ENCODE data around the gene NIN. TPM values are rescaled to one million over a fixed set of nuclear protein-coding genes. Genes with fewer than 3 reads are reported as not detected.

The NIN gene
- total RNA-seq, 1 donor from 2014 or later = 29.5 TPM

DNA sequence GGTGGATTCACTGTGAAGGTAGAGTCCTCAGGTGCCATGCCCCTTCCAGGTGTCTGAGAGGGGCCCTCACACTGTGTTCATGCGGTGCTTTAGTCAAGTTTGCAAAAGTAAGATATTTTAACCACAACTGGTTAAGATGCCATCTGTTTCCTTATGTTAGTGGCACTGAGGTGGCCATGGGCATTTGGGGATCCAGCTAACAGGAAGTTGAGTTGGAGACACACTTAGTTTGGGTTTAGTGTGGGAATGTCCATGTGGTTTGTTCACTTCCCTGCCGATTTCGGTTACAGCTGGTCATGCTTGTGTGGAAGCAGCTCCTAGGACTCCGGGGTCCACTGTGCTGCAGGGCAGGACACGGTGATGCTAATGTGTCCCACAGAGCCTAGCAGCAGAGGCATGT lies 23.6 kb upstream of the NIN start:
- no peaks in the 10 kb centered on the region for H3K36me3 ChIP-seq
- no peak overlapping the region for H3K4me3 ChIP-seq
- no peak for DNase-seq (ENCODE audit: extremely low spot score in 2 of 2)
- no peaks in the 10 kb centered on the region for H3K9me3 ChIP-seq
- TF ChIP-seq POLR2AphosphoS5 (IDR thresholded peaks at IDR 0.05; ENCODE audit: insufficient read depth in 1 of 2, low read depth in 1 of 2) (no peak), CTCF (IDR thresholded peaks at IDR 0.05) (no peak), POLR2A (IDR thresholded peaks at IDR 0.05) (no peak)
- no peak overlapping the region for H3K27ac ChIP-seq
- intact Hi-C loops (cut with DNase I) = no loop called here
- H3K27me3 ChIP-seq = no peaks in the 10 kb centered on the region
- H3K4me1 ChIP-seq = peaks cover 6% of the 10 kb centered on the region

DNA sequence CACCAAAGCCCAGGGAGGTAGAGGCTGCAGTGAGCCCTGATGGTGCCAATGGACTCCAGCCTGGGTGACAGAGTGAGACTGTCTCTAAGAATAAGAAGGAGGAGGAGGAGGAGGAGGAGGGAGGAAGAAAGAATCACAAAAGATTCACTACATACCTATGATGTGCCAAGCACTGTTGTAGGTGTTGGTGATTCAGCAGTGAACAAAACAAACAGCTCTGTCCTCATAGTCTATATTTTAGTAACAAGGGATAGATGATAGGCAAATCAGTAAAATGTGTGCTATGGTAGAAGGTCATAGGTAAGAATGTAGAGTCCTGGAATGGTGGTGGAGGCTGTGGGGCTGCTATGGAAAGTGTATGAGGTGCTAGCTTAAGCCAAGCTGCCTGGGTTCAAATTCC lies 22.9 kb upstream of the NIN start:
- Histone ChIP-seq H3K4me3 (no peak overlapping the region), H3K27ac (no peak overlapping the region), H3K27me3 (no peaks in the 10 kb centered on the region), H3K9me3 (no peaks in the 10 kb centered on the region), H3K4me1 (no peaks in the 10 kb centered on the region), H3K36me3 (no peaks in the 10 kb centered on the region)
- no peak for TF ChIP-seq POLR2AphosphoS5 (IDR thresholded peaks at IDR 0.05; ENCODE audit: insufficient read depth in 1 of 2, low read depth in 1 of 2)
- TF ChIP-seq CTCF (IDR thresholded peaks at IDR 0.05) = no peak
- no peak for TF ChIP-seq POLR2A (IDR thresholded peaks at IDR 0.05)
- DNase-seq (ENCODE audit: extremely low spot score in 2 of 2) = no peak
- intact Hi-C loops (cut with DNase I) = no loop called here

DNA sequence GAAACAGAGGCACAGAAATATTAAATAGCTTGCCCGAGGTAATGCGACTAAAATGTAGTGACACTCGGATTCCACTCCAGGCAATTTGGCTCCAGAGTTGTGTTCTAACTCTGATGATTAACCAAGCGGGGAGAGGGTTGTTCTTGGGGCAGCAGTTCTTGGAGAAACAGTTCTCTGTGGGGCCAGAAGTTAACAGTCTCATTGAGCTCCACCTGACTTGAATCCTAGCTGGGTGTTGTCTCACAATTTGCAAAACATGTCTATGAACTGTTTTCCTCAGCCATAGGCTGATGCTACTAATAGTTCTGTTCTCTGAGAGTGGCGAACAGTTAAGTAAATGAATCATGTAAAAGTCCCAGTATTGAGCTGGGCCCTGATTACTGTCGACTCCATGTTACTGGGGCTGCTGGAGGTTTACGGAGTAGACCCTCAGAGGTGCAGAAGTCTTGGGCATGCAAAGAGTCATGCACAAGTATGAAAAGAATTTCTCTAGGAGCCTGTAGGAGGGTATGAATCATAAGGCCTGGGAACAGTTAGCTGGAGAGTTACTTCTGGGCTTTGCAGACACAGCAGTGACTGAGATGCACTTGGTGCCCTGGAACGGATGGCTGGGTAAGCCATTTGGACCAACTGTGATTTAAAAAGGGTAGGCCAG lies 15.4 kb upstream of the NIN start:
- H3K27me3 ChIP-seq = no peaks in the 10 kb centered on the region
- no peak for TF ChIP-seq CTCF (IDR thresholded peaks at IDR 0.05)
- no peak for TF ChIP-seq POLR2AphosphoS5 (IDR thresholded peaks at IDR 0.05; ENCODE audit: insufficient read depth in 1 of 2, low read depth in 1 of 2)
- no peak for TF ChIP-seq POLR2A (IDR thresholded peaks at IDR 0.05)
- no peak overlapping the region for H3K4me3 ChIP-seq
- intact Hi-C loops (cut with DNase I) = no loop called here
- H3K4me1 ChIP-seq = no peaks in the 10 kb centered on the region
- no peak overlapping the region for H3K27ac ChIP-seq
- H3K36me3 ChIP-seq = no peaks in the 10 kb centered on the region
- DNase-seq (ENCODE audit: extremely low spot score in 2 of 2) = no peak
- H3K9me3 ChIP-seq = no peaks in the 10 kb centered on the region

- H3K4me3 ChIP-seq = no peak overlapping the region
- no peaks in the 10 kb centered on the region for H3K4me1 ChIP-seq
- intact Hi-C loops (cut with DNase I) = no loop called here
- no peaks in the 10 kb centered on the region for H3K9me3 ChIP-seq
- no peaks in the 10 kb centered on the region for H3K36me3 ChIP-seq
- no peak overlapping the region for H3K27ac ChIP-seq
- H3K27me3 ChIP-seq = no peaks in the 10 kb centered on the region
- DNase-seq (ENCODE audit: extremely low spot score in 2 of 2) = no peak
- TF ChIP-seq CTCF (IDR thresholded peaks at IDR 0.05) = no peak
- TF ChIP-seq POLR2AphosphoS5 (IDR thresholded peaks at IDR 0.05; ENCODE audit: insufficient read depth in 1 of 2, low read depth in 1 of 2) = no peak
- no peak for TF ChIP-seq POLR2A (IDR thresholded peaks at IDR 0.05)
Measured at GRCh38 chr14:50845166-50845565, 14.2 kb upstream of the NIN start.

GRCh38 chr14:50844391-50844790 lies 13.4 kb upstream of the NIN start:
- Histone ChIP-seq H3K9me3 (no peaks in the 10 kb centered on the region), H3K4me3 (no peak overlapping the region), H3K27ac (no peak overlapping the region), H3K36me3 (no peaks in the 10 kb centered on the region), H3K27me3 (no peaks in the 10 kb centered on the region), H3K4me1 (no peaks in the 10 kb centered on the region)
- TF ChIP-seq POLR2AphosphoS5 (IDR thresholded peaks at IDR 0.05; ENCODE audit: insufficient read depth in 1 of 2, low read depth in 1 of 2) (no peak), CTCF (IDR thresholded peaks at IDR 0.05) (no peak), POLR2A (IDR thresholded peaks at IDR 0.05) (no peak)
- intact Hi-C loops (cut with DNase I) = no loop called here
- DNase-seq (ENCODE audit: extremely low spot score in 2 of 2) = no peak

Measured in vagina (tissue), 2 donors.